SK-N-MC (cell line): ENCODE results near the gene ARHGEF7.

ENCODE experiments used
- DNase-seq: peaks from one replicate; pipeline ENCODE4 v3.0.0-alpha.2; 2011; ENCODE audit warnings: low read depth, low spot score
- H3K27ac ChIP-seq: fragments of 200-600 bp; sonication (generic); 2 replicates; pipeline ENCODE4 v1.5.1; 2016; ENCODE audit warnings: mixed run types
- H3K36me3 ChIP-seq: fragments of 200-600 bp; sonication (generic); 2 replicates; pipeline ENCODE4 v1.6.1; 2017; ENCODE audit warnings: antibody characterized with exemption, low read length, mixed read lengths; ENCODE audit not compliant: insufficient read depth
- H3K4me3 ChIP-seq: fragments of 200-600 bp; sonication (generic); 2 replicates; pipeline ENCODE4 v1.5.1; 2016
- H3K9ac ChIP-seq: fragments of 200-600 bp; sonication (generic); 2 replicates; pipeline ENCODE4 v1.8.0; 2017; ENCODE audit warnings: mixed run types, mixed read lengths; ENCODE audit not compliant: insufficient read length
- H3K9me3 ChIP-seq: fragments of 200-600 bp; sonication (generic); 2 replicates; pipeline ENCODE4 v1.6.1; 2017; ENCODE audit warnings: low read depth, mild to moderate bottlenecking, antibody characterized with exemption, low read length, moderate library complexity, mixed read lengths
- EZH2 ChIP-seq: fragments of 200-600 bp; sonication (generic); IDR thresholded peaks from one replicate; pipeline ENCODE4 v1.6.1; 2017; ENCODE audit warnings: antibody characterized with exemption
- FOXP2 ChIP-seq: optimal IDR thresholded peaks from 2 replicates; pipeline ENCODE3; 2011; ENCODE audit warnings: mild to moderate bottlenecking, moderate library complexity; ENCODE audit not compliant: insufficient read depth; ENCODE audit errors: extremely low read length, control extremely low read depth
- POLR2AphosphoS5 ChIP-seq: IDR thresholded peaks from 2 replicates; pipeline ENCODE4 v1.6.1; 2012; ENCODE audit warnings: mild to moderate bottlenecking, low read depth, low read length, borderline replicate concordance

ARHGEF7 gene

GRCh38 chr13:111176421-111176820, 61.3 kb downstream of the ARHGEF7 start:
- DNase-seq: no peak
- Histone ChIP-seq H3K9ac (no peak overlapping the region), H3K36me3 (no peaks in the 10 kb centered on the region), H3K9me3 (no peaks in the 10 kb centered on the region), H3K27ac (no peak overlapping the region), H3K4me3 (no peak overlapping the region)
- no peak for TF ChIP-seq POLR2AphosphoS5
- TF ChIP-seq FOXP2: no peak

DNA sequence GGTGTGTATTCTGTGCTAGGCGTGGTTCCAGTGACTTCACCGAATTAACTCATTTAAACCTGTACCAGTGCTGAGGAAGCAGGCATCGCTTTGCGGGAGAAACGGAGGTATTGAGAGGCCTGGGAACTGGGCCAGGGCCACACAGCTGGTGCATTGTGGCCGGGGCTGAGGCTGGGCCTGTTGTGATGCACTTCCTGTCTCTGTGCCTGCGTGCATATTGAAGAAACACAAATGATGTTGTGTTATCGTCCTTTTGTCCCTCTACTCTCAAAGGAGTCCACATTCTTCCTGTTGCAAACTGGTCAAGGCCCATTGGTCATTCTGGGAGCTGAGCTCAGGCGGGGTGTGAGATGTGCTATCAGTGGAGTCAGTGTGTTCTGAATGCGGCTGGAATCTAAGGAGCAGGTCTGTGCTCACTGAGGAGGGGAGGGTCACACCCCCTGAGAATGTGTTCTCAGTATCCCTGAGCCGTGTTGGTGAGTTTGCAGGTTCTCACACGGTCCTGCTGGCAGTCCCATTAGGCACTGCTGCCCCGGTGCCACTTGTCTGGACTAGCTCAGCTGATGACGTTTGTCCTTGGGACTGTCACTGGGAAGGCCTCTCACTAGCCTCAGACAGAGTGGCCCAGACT, 62.1 kb downstream of the ARHGEF7 start:
- DNase-seq: no peak
- no peaks in the 10 kb centered on the region for H3K36me3 ChIP-seq
- no peak overlapping the region for H3K4me3 ChIP-seq
- H3K27ac ChIP-seq: no peak overlapping the region
- no peak for TF ChIP-seq EZH2
- no peak for TF ChIP-seq POLR2AphosphoS5
- no peak for TF ChIP-seq FOXP2
- H3K9me3 ChIP-seq: no peaks in the 10 kb centered on the region
- no peak overlapping the region for H3K9ac ChIP-seq

- TF ChIP-seq FOXP2 (no peak), EZH2 (no peak), POLR2AphosphoS5 (no peak)
- H3K9ac ChIP-seq: no peak overlapping the region
- DNase-seq: no peak
- H3K9me3 ChIP-seq: no peaks in the 10 kb centered on the region
- no peak overlapping the region for H3K27ac ChIP-seq
- no peaks in the 10 kb centered on the region for H3K36me3 ChIP-seq
- no peak overlapping the region for H3K4me3 ChIP-seq
Observed at GRCh38 chr13:111177921-111178320, 62.8 kb downstream of the ARHGEF7 start.

- Histone ChIP-seq H3K27ac (no peak overlapping the region), H3K4me3 (no peak overlapping the region), H3K9me3 (no peaks in the 10 kb centered on the region), H3K36me3 (no peaks in the 10 kb centered on the region), H3K9ac (no peak overlapping the region)
- no peak for TF ChIP-seq FOXP2
- TF ChIP-seq POLR2AphosphoS5: no peak
- no peak for TF ChIP-seq EZH2
- DNase-seq: no peak
Observed at GRCh38 chr13:111178402-111178801, 63.3 kb downstream of the ARHGEF7 start.

GRCh38 chr13:111179908-111180760, 65.0 kb downstream of the ARHGEF7 start:
- H3K36me3 ChIP-seq: no peaks in the 10 kb centered on the region
- H3K4me3 ChIP-seq: no peak overlapping the region
- TF ChIP-seq EZH2 (no peak), FOXP2 (no peak), POLR2AphosphoS5 (no peak)
- DNase-seq: no peak
- no peak overlapping the region for H3K27ac ChIP-seq
- no peak overlapping the region for H3K9ac ChIP-seq
- no peaks in the 10 kb centered on the region for H3K9me3 ChIP-seq

- H3K4me3 ChIP-seq: no peak overlapping the region
- H3K36me3 ChIP-seq: no peaks in the 10 kb centered on the region
- no peak overlapping the region for H3K9ac ChIP-seq
- TF ChIP-seq EZH2 (no peak), FOXP2 (no peak), POLR2AphosphoS5 (no peak)
- H3K9me3 ChIP-seq: no peaks in the 10 kb centered on the region
- no peak for DNase-seq
- no peak overlapping the region for H3K27ac ChIP-seq
Observed at GRCh38 chr13:111181977-111182376, 66.9 kb downstream of the ARHGEF7 start.

DNA sequence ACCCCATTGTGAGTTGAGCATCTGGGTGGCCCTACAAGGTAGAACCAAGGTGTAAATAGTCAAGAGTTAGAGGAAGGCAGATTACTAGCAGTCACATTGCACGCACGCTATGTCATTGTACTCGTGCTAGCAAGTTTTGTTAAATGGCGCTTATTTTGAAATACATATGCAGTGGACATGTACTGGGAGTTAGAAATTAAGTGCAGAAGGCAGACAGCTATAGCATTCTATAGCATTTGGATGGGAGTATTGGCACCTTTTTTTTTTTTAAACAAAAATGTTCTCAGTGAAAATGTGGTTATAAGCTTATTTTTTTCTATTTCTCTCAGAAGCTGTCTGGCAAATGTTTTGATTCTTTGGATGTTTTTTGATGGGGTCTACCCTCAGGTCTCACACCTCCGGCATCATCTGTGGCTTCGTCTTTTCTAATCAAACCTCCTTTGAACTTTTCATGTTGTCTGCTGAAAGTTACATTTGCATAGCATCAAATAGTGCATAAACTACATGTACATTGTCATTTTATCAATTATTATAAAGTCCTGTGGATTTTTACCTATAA, 68.1 kb downstream of the ARHGEF7 start:
- Histone ChIP-seq H3K27ac (no peak overlapping the region), H3K4me3 (no peak overlapping the region), H3K36me3 (no peaks in the 10 kb centered on the region), H3K9ac (no peak overlapping the region), H3K9me3 (no peaks in the 10 kb centered on the region)
- no peak for TF ChIP-seq POLR2AphosphoS5
- no peak for TF ChIP-seq EZH2
- no peak for TF ChIP-seq FOXP2
- no peak for DNase-seq

GRCh38 chr13:111183959-111184358, 68.8 kb downstream of the ARHGEF7 start:
- H3K4me3 ChIP-seq: no peak overlapping the region
- H3K9me3 ChIP-seq: no peaks in the 10 kb centered on the region
- no peak for DNase-seq
- no peak for TF ChIP-seq EZH2
- TF ChIP-seq FOXP2: no peak
- TF ChIP-seq POLR2AphosphoS5: no peak
- no peak overlapping the region for H3K27ac ChIP-seq
- no peaks in the 10 kb centered on the region for H3K36me3 ChIP-seq
- no peak overlapping the region for H3K9ac ChIP-seq
